HCT116 (cell line): Measurements from ENCODE around the gene GMDS. TPM values are rescaled to one million over a fixed set of nuclear protein-coding genes. Genes with fewer than 3 reads are reported as not detected.

ENCODE experiments used
- ATAC-seq: fragments of 200-7000 bp; cut with Tn5 transposase; 2 replicates; pipeline ENCODE4 v1.9.1; 2020; ENCODE audit warnings: mild to moderate bottlenecking, moderate library complexity
- BruUV-seq: library from RNA; stranded (reverse); fragments of 400-500 nt; replicated peaks from 2 replicates; lab custom pipeline; 2021; lab: Mats Ljungman, UMichigan
- CTCF ChIA-PET: fragments of 300-600 bp; sonication (Branson Sonifier 250); formaldehyde crosslinking; loops from one replicate; lab custom pipeline; 2021; ENCODE audit warnings: antibody characterized with exemption; lab: Charles Lee
- POLR2A ChIA-PET: fragments of 300-600, 350-600 bp; sonication (Branson Sonifier 250); formaldehyde crosslinking; loops from one replicate; lab custom pipeline; 2021; ENCODE audit warnings: antibody characterized with exemption; lab: Charles Lee
- RAD21 ChIA-PET, 2 experiments: fragments of 300-600 bp; sonication (Branson Sonifier 250); formaldehyde crosslinking; loops; one replicate each; lab custom pipeline; 2023; ENCODE audit warnings: low total read pairs in 2 of 2; ENCODE audit not compliant: uncharacterized antibody in 2 of 2, unreplicated experiment in 2 of 2, low non-redundant PET in 1 of 2; lab: Charles Lee
- DNase-seq: peaks from one replicate; pipeline ENCODE4 v3.0.0-alpha.2; 2010; ENCODE audit warnings: low read depth, low spot score
- H2AFZ ChIP-seq: fragments of 200-600 bp; shearing (Covaris generic), sonication (generic); 2 replicates; pipeline ENCODE4 v1.6.1; 2017; ENCODE audit warnings: low read depth, mixed run types, mixed read lengths, antibody characterized with exemption, low read length; ENCODE audit not compliant: poor library complexity, severe bottlenecking
- H3K27ac ChIP-seq: 2 replicates; pipeline ENCODE4 v1.5.1; 2012; ENCODE audit warnings: low read depth, low read length
- H3K27me3 ChIP-seq: fragments of 200-600 bp; sonication (generic); 2 replicates; pipeline ENCODE4 v1.6.1; 2016; ENCODE audit warnings: mixed run types, low read length, mixed read lengths; ENCODE audit not compliant: insufficient read depth
- H3K36me3 ChIP-seq, 2 experiments: fragments of 200-500 bp in 1 of 2; fragments of 200-600 bp in 1 of 2; sonication (Bioruptor generic) in 1 of 2; sonication (generic) in 1 of 2; 2 replicates each; pipeline versions ENCODE4 v1.5.1 to v1.6.1; 2014 to 2016; ENCODE audit warnings: low read length in 2 of 2, inconsistent platforms in 1 of 2, mixed read lengths in 1 of 2, mixed run types in 1 of 2; ENCODE audit not compliant: insufficient read depth in 2 of 2, control insufficient read depth in 1 of 2
- H3K4me1 ChIP-seq, 2 experiments: fragments of 200-600 bp in 1 of 2; sonication (generic) in 1 of 2; 2 replicates each; pipeline versions ENCODE4 v1.5.1 to v1.6.1; 2012 to 2017; ENCODE audit warnings: low read length in 2 of 2, inconsistent platforms in 1 of 2, mild to moderate bottlenecking in 1 of 2, mixed read lengths in 1 of 2, mixed run types in 1 of 2, moderate library complexity in 1 of 2; ENCODE audit not compliant: insufficient read depth in 2 of 2, control insufficient read depth in 1 of 2
- H3K4me2 ChIP-seq: fragments of 200-600 bp; sonication (generic); 2 replicates; pipeline ENCODE4 v1.6.1; 2017; ENCODE audit warnings: mixed run types, low read length, mixed read lengths
- H3K4me3 ChIP-seq, 2 experiments: fragments of 200-600 bp in 1 of 2; sonication (generic) in 1 of 2; replicated peaks in 1 of 2; 2 replicates each; pipeline ENCODE4 v1.5.1; 2011 to 2016; ENCODE audit warnings: low read length in 2 of 2, control low read depth in 1 of 2, low read depth in 1 of 2, mild to moderate bottlenecking in 1 of 2, mixed read lengths in 1 of 2, mixed run types in 1 of 2
- H3K79me2 ChIP-seq: fragments of 200-600 bp; sonication (generic); 2 replicates; pipeline ENCODE4 v1.6.1; 2017; ENCODE audit warnings: mild to moderate bottlenecking, mixed run types, low read length, moderate library complexity, mixed read lengths; ENCODE audit not compliant: insufficient read depth
- H3K9ac ChIP-seq: fragments of 200-600 bp; sonication (generic); 2 replicates; pipeline ENCODE4 v1.6.1; 2016; ENCODE audit warnings: low read length, mixed read lengths
- H3K9me2 ChIP-seq: fragments of 200-600 bp; sonication (generic), shearing (Covaris generic); 2 replicates; pipeline ENCODE4 v1.6.1; 2017; ENCODE audit warnings: mixed run types, mild to moderate bottlenecking, moderate library complexity; ENCODE audit not compliant: insufficient read depth
- H3K9me3 ChIP-seq, 2 experiments: fragments of 200-500 bp in 1 of 2; fragments of 200-600 bp in 1 of 2; sonication (Bioruptor generic) in 1 of 2; sonication (generic) in 1 of 2; 2 replicates each; pipeline ENCODE4 v1.6.1; 2014 to 2017; ENCODE audit warnings: low read length in 2 of 2, mixed read lengths in 2 of 2, inconsistent platforms in 1 of 2, low read depth in 1 of 2, mild to moderate bottlenecking in 1 of 2, mixed run types in 1 of 2, moderate library complexity in 1 of 2; ENCODE audit not compliant: control insufficient read depth in 1 of 2, insufficient read depth in 1 of 2
- H4K20me1 ChIP-seq: fragments of 200-600 bp; sonication (generic), shearing (Covaris generic); 2 replicates; pipeline ENCODE4 v1.6.1; 2017; ENCODE audit warnings: mixed run types, mild to moderate bottlenecking, moderate library complexity; ENCODE audit not compliant: insufficient read depth
- CBX3 ChIP-seq: IDR thresholded peaks from 2 replicates; pipeline ENCODE4 v1.6.1; 2012; ENCODE audit warnings: low read depth
- EGR1 ChIP-seq: IDR thresholded peaks from 2 replicates; pipeline ENCODE4 v1.6.1; 2012; ENCODE audit warnings: low read depth
- ELF1 ChIP-seq: IDR thresholded peaks from 2 replicates; pipeline ENCODE4 v1.6.1; 2012; ENCODE audit warnings: low read depth, borderline replicate concordance
- EZH2 ChIP-seq: fragments of 200-600 bp; sonication (generic); IDR thresholded peaks from 2 replicates; pipeline ENCODE4 v1.6.1; 2017; ENCODE audit warnings: antibody characterized with exemption, mixed run types
- EZH2phosphoT487 ChIP-seq: fragments of 200-600 bp; IDR thresholded peaks from 2 replicates; pipeline ENCODE4 v1.6.1; 2018; ENCODE audit warnings: antibody characterized with exemption, borderline replicate concordance
- POLR2A ChIP-seq: IDR thresholded peaks from 2 replicates; pipeline ENCODE4 v1.7.0; 2011; ENCODE audit warnings: borderline replicate concordance; ENCODE audit not compliant: insufficient read depth, insufficient read length; ENCODE audit errors: extremely low read depth
- POLR2AphosphoS5 ChIP-seq: IDR thresholded peaks from 2 replicates; pipeline ENCODE4 v1.6.1; 2011; ENCODE audit warnings: mild to moderate bottlenecking, low read depth, low read length, moderate library complexity
- RAD21 ChIP-seq: IDR thresholded peaks from 2 replicates; pipeline ENCODE4 v1.6.1; 2012; ENCODE audit warnings: low read depth, mild to moderate bottlenecking
- SIN3A ChIP-seq: IDR thresholded peaks from 2 replicates; pipeline ENCODE4 v1.6.1; 2012; ENCODE audit warnings: low read depth
- SP1 ChIP-seq: IDR thresholded peaks from 2 replicates; pipeline ENCODE4 v1.6.1; 2012; ENCODE audit warnings: low read depth
- SRF ChIP-seq: IDR thresholded peaks from 2 replicates; pipeline ENCODE4 v1.6.1; 2012; ENCODE audit warnings: low read depth
- TCF7L2 ChIP-seq: IDR thresholded peaks from 2 replicates; pipeline ENCODE4 v1.7.0; 2011; ENCODE audit warnings: borderline replicate concordance, inconsistent platforms; ENCODE audit not compliant: insufficient read depth, insufficient read length; ENCODE audit errors: extremely low read depth
- YY1 ChIP-seq: IDR thresholded peaks from 2 replicates; pipeline ENCODE4 v1.6.1; 2011; ENCODE audit warnings: low read length, low read depth, moderate library complexity, mild to moderate bottlenecking; ENCODE audit not compliant: insufficient replicate concordance; ENCODE audit errors: extremely low read depth
- ZFX ChIP-seq: fragments of 450-650 bp; IDR thresholded peaks from 2 replicates; pipeline ENCODE4 v1.6.1; 2017
- intact Hi-C: fragments of 100-400 bp; cut with micrococcal nuclease; formaldehyde crosslinking; loops from 2 replicates; pipeline ENCODE4 v1.10.0; 2022
- total RNA-seq: library from RNA; stranded (reverse); gene quantifications from one replicate; pipeline ENCODE4 v1.2.1, GENCODE V29; 2021; ENCODE audit not compliant: unreplicated experiment
- TF ChIP-seq, protein P1 (sequence below), 3 experiments: fragments of 200-600 bp in 1 of 3; sonication (generic) in 1 of 3; IDR thresholded peaks in 2 of 3; conservative IDR thresholded peaks in 1 of 3; 2 replicates each; pipeline ENCODE4 v1.5.1; 2012 to 2017; ENCODE audit warnings: low read depth in 2 of 3, low read length in 2 of 3, antibody characterized with exemption in 1 of 3, borderline replicate concordance in 1 of 3, control low read depth in 1 of 3, mild to moderate bottlenecking in 1 of 3, mixed read lengths in 1 of 3, mixed run types in 1 of 3, moderate library complexity in 1 of 3; ENCODE audit not compliant: insufficient read depth in 1 of 3
- TF ChIP-seq, protein P2 (sequence below): IDR thresholded peaks from 2 replicates; pipeline ENCODE4 v1.6.1; 2012; ENCODE audit warnings: low read depth
- TF ChIP-seq, protein P3 (sequence below): IDR thresholded peaks from 2 replicates; pipeline ENCODE4 v1.6.1; 2011; ENCODE audit warnings: mild to moderate bottlenecking, low read length, moderate library complexity; ENCODE audit not compliant: insufficient replicate concordance; ENCODE audit errors: extremely low read depth
- TF ChIP-seq, protein P4 (sequence below): IDR thresholded peaks from 2 replicates; pipeline ENCODE4 v1.6.1; 2012

Gene GMDS
- total RNA-seq, 1 experiment from 2014 or later, result 34.4 TPM

DNA sequence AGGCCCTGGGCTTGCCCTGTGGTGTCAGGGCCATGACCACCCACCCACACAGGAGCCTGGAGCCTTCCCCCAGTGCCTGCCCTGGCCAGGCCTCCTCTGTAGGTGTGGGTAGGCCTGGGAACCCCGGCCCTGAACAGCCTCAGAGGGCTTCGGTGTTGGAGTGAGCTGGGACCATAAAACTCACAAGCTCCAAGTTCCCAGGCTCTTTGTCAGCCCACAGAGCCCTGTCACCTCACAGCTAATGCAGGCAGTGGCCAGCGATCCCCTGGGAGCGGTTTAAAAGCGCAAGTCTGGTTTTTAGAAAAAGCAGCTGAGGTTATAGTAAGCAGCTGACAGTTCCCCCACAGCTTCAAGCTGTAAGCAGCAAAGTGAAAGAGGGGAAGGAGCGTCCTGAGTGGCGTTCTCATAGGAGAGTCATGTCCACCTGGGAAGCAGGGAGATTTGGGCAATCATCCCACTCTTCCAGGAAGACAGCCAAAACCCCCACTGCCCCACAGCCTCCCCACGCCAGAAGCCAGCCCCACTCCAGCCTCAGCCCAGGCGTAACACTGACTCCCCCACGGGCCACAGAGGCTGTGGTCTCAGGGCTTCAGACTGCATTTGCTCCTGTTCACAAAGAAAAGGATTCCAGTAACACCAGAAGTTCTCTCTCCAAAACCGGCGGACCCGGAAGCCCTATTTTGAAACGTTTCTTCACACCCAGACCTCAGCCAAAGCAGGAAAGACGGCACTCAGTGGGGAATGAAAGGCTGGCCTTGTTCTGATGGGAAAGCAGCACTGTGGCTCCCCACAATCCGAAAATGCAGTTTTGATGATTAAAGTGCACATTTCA is 670.0 kb downstream of the GMDS start:
- intact Hi-C loops, result no loop called here
- Histone ChIP-seq H3K9me3 (no peaks in the 10 kb centered on the region), H4K20me1 (no peaks in the 10 kb centered on the region), H3K9ac (no peak overlapping the region), H3K27me3 (no peaks in the 10 kb centered on the region), H2AFZ (no peak overlapping the region), H3K36me3 (no peaks in the 10 kb centered on the region), H3K4me3 (no peak overlapping the region), H3K27ac (no peak overlapping the region), H3K9me2 (no peaks in the 10 kb centered on the region), H3K4me1 (no peaks in the 10 kb centered on the region), H3K79me2 (no peaks in the 10 kb centered on the region), H3K4me2 (no peak overlapping the region)
- ChIA-PET RAD21 (no interaction called here), CTCF (no interaction called here), POLR2A (no interaction called here)
- no peak for TF ChIP-seq RAD21
- TF ChIP-seq EZH2, result no peak
- TF ChIP-seq, protein P1, sequence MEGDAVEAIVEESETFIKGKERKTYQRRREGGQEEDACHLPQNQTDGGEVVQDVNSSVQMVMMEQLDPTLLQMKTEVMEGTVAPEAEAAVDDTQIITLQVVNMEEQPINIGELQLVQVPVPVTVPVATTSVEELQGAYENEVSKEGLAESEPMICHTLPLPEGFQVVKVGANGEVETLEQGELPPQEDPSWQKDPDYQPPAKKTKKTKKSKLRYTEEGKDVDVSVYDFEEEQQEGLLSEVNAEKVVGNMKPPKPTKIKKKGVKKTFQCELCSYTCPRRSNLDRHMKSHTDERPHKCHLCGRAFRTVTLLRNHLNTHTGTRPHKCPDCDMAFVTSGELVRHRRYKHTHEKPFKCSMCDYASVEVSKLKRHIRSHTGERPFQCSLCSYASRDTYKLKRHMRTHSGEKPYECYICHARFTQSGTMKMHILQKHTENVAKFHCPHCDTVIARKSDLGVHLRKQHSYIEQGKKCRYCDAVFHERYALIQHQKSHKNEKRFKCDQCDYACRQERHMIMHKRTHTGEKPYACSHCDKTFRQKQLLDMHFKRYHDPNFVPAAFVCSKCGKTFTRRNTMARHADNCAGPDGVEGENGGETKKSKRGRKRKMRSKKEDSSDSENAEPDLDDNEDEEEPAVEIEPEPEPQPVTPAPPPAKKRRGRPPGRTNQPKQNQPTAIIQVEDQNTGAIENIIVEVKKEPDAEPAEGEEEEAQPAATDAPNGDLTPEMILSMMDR (IDR thresholded peaks at IDR 0.05 in 2 of 3, conservative IDR thresholded peaks at IDR 0.05 in 1 of 3; ENCODE audit: borderline replicate concordance in 1 of 3, insufficient read depth in 1 of 3, low read depth in 2 of 3, low read length in 2 of 3), result no peak
- no peak for TF ChIP-seq YY1
- no peak for TF ChIP-seq SIN3A
- TF ChIP-seq TCF7L2, result no peak
- TF ChIP-seq, protein P2, sequence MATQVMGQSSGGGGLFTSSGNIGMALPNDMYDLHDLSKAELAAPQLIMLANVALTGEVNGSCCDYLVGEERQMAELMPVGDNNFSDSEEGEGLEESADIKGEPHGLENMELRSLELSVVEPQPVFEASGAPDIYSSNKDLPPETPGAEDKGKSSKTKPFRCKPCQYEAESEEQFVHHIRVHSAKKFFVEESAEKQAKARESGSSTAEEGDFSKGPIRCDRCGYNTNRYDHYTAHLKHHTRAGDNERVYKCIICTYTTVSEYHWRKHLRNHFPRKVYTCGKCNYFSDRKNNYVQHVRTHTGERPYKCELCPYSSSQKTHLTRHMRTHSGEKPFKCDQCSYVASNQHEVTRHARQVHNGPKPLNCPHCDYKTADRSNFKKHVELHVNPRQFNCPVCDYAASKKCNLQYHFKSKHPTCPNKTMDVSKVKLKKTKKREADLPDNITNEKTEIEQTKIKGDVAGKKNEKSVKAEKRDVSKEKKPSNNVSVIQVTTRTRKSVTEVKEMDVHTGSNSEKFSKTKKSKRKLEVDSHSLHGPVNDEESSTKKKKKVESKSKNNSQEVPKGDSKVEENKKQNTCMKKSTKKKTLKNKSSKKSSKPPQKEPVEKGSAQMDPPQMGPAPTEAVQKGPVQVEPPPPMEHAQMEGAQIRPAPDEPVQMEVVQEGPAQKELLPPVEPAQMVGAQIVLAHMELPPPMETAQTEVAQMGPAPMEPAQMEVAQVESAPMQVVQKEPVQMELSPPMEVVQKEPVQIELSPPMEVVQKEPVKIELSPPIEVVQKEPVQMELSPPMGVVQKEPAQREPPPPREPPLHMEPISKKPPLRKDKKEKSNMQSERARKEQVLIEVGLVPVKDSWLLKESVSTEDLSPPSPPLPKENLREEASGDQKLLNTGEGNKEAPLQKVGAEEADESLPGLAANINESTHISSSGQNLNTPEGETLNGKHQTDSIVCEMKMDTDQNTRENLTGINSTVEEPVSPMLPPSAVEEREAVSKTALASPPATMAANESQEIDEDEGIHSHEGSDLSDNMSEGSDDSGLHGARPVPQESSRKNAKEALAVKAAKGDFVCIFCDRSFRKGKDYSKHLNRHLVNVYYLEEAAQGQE, result no peak
- no peak for TF ChIP-seq EGR1
- TF ChIP-seq SP1, result no peak
- no peak for TF ChIP-seq POLR2A
- TF ChIP-seq, protein P3, sequence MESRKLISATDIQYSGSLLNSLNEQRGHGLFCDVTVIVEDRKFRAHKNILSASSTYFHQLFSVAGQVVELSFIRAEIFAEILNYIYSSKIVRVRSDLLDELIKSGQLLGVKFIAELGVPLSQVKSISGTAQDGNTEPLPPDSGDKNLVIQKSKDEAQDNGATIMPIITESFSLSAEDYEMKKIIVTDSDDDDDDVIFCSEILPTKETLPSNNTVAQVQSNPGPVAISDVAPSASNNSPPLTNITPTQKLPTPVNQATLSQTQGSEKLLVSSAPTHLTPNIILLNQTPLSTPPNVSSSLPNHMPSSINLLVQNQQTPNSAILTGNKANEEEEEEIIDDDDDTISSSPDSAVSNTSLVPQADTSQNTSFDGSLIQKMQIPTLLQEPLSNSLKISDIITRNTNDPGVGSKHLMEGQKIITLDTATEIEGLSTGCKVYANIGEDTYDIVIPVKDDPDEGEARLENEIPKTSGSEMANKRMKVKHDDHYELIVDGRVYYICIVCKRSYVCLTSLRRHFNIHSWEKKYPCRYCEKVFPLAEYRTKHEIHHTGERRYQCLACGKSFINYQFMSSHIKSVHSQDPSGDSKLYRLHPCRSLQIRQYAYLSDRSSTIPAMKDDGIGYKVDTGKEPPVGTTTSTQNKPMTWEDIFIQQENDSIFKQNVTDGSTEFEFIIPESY, result no peak
- TF ChIP-seq SRF, result no peak
- TF ChIP-seq POLR2AphosphoS5, result no peak
- no peak for TF ChIP-seq ZFX
- no peak for TF ChIP-seq ELF1
- TF ChIP-seq CBX3, result no peak
- TF ChIP-seq, protein P4, sequence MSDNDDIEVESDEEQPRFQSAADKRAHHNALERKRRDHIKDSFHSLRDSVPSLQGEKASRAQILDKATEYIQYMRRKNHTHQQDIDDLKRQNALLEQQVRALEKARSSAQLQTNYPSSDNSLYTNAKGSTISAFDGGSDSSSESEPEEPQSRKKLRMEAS, result no peak
- TF ChIP-seq EZH2phosphoT487, result no peak
- no TSS peak for BruUV-seq
- no peak for DNase-seq
- ATAC-seq, result no peak
